GM19023 (cell line): ENCODE measurements around the gene LRRC8E.
"Not testable (repeated sequence)": the region's sequence is repeated elsewhere in the genome, so short reads cannot be mapped to it uniquely, and the experiment has no call there.

Experiments
- ATAC-seq: cut with Tn5 transposase; IDR thresholded peaks from one replicate; pipeline ENCODE4 v1.9.1; 2021; ENCODE audit warnings: mild to moderate bottlenecking, moderate library complexity; ENCODE audit not compliant: unreplicated experiment

The LRRC8E gene

GRCh38 chr19:7853770-7854128 lies 34.6 kb upstream of the LRRC8E start:
- no peak for ATAC-seq

DNA sequence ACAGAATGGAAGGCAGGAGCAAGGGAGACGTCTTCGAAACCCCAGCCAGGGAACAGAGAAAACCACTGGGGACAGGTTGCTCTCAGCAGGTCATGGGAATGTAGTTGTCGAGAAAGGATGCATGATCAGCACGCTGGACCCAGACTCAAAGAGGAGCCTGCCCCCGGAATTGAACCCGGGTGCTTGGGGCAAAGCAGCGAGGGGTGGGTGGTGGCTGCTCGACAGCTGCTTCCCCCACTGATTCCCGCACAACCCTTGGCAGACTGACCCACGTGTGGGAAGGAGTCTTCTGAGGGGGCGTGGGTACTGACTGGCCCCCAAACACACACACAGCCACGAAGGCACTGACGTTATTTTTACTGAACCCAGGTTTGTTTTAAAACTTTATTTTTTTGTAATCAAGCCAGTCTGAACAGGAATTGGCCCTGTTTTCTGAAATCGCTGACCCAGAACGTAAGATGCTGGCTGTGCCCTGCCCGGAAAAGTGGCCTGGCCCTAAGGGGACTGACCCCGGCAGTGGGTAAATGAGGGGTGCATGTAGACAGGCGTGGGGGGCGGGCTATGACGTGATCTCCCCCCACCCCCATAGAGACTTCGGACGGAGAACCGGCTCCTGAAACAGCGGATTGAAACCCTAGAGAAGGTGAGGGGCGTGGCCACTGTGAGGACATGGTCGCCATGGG lies 32.7 kb upstream of the LRRC8E start:
- ATAC-seq: no peak

DNA sequence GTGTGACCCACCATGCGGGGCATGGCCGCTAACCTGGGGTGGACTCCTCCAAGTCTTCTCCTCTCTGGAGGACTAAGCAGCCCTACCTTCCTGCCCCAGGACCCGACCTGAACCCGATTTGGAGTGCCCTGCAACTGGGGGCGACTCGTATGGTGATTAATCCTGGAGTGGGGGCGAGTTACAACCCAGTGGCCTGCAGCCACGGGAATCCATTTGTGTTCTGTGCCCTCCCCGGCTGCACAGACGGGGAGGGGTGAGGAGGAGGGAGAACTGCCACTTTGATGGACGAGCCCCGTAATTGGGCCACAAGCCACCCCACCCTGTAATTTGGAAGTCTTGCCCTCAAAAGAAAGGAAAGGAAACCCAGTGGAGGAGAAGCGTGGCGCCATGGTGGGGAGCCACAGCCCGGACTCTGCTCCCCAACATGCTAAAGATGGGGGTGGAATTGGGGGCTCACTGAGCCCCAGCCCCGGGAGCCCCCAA lies 32.2 kb upstream of the LRRC8E start:
- ATAC-seq: no peak

DNA sequence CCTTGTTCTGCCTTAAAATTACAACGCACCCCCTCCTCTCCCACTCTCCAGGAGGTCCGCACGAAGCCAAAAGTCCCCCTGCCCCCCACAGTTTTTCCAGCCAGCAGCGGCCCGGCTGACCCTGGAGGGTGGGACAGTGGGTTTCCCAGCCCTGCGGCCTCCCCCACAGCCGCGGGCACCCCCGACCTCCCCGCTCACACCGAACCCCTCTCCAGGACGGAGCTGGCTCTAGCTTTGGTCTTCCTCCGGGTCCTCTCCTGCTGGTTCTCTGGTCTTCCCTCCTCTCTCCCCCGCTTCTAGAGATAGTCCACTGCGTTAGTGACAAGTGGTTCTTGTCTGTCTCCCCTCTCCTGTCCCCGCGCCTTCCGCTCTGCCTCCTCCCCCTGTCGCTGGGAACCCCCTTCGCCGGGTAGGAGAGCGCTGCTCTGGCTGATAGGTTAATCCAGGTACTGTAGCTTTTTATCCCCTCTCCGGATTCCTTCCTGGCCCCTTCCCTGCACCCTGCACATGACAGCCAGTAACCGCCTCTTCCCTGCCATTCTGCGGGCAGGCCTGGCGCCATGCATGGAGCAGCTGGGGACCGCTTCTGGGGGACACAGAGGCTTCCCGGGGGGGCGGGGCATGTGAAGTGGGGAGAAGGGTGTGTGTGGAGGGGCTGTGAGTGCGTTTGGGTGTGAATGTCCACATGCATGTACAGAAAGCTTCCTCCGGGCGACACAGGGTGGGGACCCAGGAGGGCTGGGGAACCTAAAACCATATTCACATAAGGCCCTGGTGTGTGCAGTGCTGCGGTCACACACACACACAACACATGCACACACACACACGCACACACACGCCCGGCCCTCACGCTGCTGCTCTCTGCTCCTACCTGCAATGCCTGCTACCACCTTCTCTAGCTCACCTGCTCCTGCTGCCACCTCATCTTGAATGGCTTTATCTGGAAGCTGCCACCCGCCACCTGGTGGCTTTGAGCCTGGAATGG lies 31.3 kb upstream of the LRRC8E start:
- ATAC-seq: no peak

- ATAC-seq: no peak
Observed at GRCh38 chr19:7857727-7858108, 30.6 kb upstream of the LRRC8E start.

GRCh38 chr19:7858109-7858770 lies 30.1 kb upstream of the LRRC8E start:
- no peak for ATAC-seq

- not testable (repeated sequence) for ATAC-seq
Observed at GRCh38 chr19:7859087-7859486, 29.2 kb upstream of the LRRC8E start.

DNA sequence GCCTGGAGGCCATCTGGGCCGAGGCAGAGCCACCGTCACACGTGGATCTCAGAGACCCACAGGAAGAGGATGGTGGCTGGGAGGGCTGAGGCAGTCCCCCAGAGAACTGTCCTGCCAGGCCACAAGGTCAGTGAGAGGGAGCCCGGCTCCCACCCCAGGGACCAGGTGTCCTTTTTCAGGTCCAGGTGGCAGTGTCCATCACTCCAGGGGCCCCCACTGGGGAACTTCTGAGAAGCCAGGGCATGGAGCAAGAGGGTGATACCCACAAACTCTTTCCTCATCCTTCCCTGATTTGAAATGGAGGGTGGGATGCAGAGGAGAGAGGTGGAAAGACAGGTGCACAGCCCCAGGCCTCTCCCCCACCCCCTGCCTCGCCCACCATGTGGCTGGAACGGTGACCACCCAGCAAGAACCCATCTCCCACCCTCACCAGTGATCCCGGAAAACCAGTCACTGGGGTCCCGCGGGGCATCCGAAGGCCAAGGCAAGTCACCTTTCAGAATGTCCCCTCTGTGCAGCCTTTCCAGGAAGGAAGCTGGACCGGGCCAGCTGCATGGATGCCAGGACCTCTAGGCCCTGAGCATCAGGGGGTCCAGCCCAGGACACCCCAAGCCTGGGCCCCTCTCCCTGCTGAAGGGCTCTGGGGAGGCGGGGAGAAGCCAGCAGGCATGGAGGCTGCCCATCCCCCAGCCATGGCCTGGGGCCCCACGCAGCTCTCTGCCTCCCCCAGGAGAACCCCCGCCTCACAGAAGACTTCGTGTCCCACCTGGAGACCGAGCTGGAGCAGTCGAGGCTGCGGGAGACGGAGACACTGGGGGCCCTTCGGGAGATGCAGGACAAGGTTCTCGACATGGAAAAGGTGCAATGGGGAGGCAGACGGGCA lies 28.2 kb upstream of the LRRC8E start:
- no peak for ATAC-seq

DNA sequence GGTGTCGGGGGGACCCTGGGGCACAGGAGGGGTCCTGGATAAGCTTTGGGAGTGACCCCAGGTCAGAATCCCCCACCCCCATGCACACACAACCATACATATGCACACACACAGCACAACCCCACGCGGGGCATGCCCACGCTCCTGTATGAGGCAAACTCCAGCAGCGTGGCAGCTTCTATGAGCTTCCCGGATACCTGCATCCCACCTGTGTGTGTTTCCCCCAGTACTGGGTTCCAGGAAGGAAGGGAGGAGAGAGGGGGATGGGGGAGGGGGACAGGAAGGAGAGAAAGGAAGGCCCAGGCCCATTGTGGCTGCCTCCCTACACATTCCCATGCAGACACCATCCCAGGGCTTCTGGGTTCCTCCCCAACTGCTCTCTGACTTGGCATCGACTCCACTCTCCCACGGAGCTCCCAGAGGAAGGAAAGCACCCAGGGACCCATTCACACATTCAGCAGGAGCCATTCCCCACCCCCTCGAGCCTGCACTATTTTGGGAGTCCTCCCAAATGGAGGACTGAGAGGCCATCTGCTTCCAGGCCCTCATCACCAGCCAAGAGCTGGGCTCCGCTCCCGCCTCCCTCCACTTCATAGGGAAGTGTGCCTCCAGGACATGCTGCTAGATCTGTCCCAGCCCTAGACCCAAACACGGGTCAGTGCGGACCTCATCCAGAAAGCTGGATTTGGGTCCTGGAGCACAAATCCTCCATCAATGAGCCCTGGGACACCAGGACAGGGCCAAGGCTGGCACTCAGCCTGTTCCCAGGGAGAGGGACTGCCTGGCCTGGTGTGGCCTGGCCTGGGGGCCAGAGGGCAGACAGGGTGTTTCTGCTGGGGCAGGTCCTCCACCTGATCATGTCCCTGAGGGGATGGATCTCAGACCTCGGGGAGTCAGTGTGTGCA lies 27.3 kb upstream of the LRRC8E start:
- no peak for ATAC-seq

GRCh38 chr19:7861619-7862412 lies 26.5 kb upstream of the LRRC8E start:
- no peak for ATAC-seq

- no peak for ATAC-seq
Observed at GRCh38 chr19:7862413-7862951, 25.8 kb upstream of the LRRC8E start.

DNA sequence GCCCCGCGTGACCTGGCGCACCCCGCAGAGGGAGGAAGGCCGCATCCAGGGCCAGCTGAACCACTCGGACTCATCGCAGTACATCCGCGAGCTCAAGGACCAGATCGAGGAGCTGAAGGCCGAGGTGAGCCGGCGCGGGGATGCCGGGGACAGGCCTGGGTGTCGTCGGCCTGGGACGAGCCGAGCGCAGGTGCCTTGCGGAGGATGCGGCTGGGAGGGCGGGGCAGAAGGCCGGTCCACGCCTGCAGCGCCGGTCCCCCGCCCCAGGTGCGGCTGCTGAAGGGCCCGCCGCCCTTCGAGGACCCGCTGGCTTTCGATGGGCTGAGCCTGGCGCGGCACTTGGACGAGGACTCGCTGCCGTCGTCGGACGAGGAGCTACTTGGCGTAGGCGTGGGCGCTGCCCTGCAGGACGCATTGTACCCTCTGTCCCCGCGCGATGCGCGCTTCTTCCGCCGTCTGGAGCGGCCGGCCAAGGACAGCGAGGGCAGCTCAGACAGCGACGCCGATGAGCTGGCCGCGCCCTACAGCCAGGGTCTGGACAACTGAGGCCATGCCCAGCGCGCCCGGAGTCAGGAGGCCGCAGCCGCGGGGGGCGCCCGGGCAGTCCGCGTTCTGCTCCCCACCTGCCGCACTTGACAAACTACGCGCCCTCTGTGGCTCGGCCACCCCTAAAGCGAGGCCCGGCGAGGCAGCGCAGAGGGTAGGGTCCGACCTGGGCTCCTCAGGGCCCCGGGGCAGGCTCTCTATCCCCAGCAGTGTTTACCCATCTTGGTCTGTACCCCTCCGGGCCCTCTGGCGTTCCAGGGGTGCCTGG lies 24.9 kb upstream of the LRRC8E start:
- ATAC-seq: no peak

- no peak for ATAC-seq
Observed at GRCh38 chr19:7863971-7864689, 24.2 kb upstream of the LRRC8E start.

DNA sequence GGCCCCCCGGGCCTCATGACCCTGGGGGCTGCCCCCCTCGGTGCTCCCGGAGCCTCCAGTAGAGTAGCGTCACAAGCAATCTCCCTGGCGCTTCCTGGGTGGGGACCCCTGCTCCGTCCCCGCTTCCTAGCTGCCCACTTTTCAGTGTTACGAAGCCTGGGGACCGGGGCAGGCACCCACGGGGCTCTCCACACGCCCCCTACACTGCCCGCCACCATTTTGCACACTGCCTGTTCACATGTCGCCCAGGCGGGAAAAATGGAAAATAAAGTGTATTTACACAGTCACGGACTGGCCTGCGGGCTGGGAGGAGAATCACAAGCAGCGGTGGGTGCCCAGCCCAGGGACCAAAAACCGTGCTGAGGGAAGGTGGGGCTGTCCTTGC lies 23.6 kb upstream of the LRRC8E start:
- ATAC-seq: no peak

DNA sequence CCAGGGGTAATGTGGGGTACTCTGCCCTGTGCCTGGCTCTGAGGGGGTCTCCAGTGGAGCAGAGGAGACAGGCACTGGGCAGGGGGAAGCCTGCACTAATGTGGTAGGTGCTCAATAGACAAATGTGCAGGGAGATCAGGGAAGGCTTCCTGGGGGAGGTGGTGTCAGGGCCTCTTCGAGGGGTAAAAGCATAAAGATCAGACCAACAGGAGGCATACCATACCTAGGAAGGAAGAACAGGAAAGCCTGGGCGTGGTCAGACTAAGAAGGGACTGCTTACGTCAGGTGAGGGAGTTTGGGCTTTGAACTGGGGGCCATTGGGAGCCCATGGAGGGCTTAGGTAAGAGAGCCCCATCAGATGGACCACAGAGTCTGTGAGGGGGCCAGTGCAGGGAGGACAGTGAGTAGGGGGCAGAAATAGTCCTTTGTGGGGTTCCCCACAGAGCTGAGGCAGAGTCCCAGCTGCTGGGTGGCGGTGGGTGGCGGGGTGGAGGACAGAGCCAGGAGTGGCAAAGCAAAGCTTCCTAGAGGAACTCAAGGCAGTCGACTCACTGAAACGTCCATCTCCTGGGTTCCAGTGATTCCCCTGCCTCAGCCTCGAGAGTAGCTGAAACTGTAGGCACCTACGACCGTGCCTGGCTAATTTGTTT lies 22.9 kb upstream of the LRRC8E start:
- no peak for ATAC-seq

- no peak for ATAC-seq
Observed at GRCh38 chr19:7866399-7867091, 21.8 kb upstream of the LRRC8E start.
